HG03175 (cell line): ENCODE data around the gene KLHL17.

Source experiments
- ATAC-seq: cut with Tn5 transposase; IDR thresholded peaks from one replicate; pipeline ENCODE4 v1.9.1; 2021; ENCODE audit warnings: mild to moderate bottlenecking, moderate library complexity; ENCODE audit not compliant: unreplicated experiment

Gene KLHL17

DNA sequence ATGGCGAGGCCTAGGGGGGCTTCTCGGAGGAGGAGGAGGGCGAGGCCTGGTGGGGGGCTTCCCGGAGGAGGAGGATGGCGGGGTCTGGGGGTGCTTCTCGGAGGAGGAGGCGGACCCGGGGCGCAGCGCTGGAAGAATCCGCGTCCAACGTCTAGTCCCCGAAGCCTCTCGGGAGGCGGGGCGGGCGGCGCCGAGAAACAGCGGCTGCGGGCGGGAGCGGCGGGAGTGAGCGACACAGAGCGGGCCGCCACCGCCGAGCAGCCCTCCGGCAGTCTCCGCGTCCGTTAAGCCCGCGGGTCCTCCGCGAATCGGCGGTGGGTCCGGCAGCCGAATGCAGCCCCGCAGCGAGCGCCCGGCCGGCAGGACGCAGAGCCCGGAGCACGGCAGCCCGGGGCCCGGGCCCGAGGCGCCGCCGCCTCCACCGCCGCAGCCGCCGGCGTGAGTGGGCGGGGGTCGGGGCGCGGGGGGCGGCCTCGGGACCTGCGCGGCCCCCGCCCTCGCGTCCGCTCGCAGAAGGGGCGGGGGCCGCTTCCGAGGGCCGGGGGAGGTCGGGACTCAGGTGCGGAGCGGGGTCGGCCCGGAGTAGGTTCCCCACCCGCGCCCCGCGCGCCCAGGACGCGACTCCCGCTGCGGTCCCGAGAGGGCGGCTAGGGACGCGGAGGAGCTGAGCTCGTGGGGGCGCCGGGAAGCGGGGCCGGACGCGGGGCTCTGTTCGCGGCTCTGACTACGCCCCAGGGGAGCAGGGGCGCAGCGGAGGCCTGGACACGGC lies at the start of gene KLHL17:
KLHL17 (plus strand) TSS at position 222 of the 769 bp plus-strand sequence; CDS start at position 332, 110 bp downstream.
- no peak for ATAC-seq

GRCh38 chr1:910881-911721 lies 49.3 kb upstream of the KLHL17 start:
- ATAC-seq = no peak

- ATAC-seq = no peak
Measured at GRCh38 chr1:911875-912739, 48.3 kb upstream of the KLHL17 start.

DNA sequence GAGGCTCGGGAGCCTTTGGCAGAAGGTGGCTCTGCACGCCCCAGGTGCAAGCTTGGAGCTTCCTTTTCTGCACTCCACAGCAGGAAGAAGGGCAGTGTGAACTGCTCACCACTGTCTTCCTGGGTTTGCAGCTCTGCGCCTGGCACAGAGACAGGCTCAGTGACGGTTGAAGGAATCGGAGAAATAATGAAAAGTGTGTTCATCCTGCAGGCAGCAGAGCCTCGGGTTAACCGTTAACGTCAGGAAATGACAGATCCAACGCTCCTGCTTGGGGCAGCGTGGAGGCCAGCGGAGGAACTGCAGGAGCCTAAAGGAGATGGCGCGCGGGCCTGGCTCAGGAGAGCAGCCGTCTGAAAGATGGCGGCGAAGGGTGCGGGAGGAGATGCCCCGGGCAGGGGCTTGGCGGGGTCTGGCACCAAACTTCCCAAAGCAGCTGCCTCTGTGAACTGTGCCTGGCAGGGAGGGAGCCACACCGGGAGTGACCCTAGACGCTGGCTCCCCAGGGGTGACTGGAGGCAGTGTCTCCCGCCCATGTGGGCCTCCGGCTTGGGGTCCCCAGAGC lies 47.6 kb upstream of the KLHL17 start:
- ATAC-seq = no peak

DNA sequence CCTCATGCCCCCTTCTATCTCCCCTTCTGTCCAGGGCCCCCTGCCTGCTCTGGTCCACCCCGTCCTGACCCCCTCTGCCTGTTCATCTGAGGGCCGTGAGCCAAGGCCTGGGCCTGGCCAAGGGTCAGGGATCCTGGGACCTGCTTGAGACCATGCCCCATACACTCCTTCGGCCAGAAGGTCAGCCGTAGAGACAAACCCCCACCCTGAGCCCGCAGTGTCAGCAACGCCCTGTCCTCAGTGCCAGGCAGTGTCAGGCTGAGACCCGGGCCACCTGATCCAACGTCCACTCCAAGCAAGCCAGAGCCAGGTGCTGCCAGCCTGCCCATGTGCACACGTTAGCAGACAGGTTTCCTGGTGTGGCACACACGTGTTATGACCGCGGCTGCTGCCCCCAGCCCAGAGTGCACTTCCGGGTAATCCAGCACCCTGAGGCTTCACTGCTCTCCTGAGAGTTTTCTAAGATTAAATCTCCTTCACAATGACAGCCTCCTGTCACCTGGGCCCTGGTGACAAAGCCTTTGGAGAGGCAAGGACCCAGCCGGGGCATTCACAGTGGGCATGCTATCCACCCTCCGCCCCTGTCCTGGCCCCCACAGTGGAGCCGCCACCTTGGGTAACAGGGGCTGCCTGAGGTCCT lies 46.8 kb upstream of the KLHL17 start:
- no peak for ATAC-seq

DNA sequence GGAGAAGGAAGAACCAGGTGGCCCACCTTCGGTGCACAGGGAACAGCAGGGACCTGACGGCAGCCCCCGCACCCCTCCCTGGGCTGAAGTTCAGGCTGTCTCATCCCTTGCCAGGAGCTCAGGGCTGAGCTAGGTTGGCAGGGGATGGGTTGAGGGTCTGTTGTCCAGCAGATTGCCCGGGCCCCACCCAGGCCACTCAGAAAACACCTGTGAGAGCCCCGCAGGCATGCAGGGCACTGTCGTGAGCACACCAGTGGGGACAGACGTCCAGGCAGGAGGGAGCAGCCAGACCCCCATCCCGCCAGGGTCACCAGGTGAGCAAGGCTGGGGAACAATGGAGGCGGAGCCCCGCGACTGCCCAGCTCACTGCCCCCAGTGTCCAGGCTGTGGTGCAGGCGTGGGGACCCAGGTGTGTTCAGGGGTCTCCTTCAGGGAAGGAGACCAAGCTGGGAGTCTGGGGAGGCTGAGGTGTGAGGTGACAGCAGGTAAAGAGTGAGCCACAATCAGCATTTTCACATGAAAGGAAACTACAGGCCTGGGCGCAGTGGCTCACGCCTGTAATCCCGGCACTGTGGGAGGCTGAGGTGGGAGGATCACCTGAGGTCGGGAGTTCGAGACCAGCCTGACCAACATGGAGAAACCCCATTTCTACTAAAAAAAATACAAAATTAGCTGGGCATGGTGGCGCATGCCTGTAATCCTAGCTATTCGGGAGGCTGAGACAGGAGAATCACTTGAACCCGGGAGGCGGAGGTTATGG lies 46.1 kb upstream of the KLHL17 start:
- no peak for ATAC-seq

- ATAC-seq = no peak
Measured at GRCh38 chr1:914891-915280, 45.5 kb upstream of the KLHL17 start.

DNA sequence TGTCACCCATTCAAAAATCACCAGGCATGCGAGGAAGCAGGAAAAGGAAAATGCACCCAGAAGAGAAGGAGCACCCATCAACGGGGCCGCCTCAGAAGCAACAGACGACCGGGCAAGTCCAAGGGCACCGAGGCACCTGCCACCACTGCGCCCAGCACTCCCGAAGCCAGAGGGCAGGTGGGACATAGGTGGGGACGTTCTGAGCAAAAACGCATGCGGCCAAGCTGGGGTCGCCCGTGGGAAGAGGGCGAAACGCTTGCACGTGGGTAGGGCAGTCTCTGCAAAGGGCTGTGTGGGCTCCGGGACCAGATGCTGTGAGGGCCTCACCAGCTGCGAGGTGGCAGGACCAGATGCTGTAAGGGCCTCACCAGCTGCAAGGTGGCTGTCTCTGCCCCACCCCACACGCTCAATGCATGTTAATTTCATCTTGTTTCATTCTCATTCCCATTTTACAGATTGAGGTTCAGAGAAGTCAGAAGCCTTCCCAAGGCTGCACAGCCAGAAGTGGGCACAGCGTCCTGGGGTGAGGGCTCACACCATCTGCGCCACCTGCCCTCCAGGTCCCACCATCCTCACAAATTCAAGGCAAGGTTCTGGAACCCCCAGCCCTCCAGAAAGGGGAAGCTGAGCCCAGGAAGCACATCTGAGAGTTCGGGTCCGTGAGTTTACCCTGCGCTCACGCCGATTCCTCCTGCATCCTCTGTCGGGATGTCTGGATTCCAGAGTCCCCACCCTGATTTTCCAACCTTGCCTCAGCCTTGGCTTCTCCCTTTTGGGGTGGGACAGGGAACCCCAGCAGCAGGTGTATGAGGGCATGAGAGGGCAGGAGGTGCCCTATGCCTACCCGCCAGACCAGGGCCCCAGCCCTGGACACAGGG lies 44.9 kb upstream of the KLHL17 start:
- ATAC-seq = no peak

GRCh38 chr1:916173-917075 lies 44.0 kb upstream of the KLHL17 start:
- no peak for ATAC-seq

DNA sequence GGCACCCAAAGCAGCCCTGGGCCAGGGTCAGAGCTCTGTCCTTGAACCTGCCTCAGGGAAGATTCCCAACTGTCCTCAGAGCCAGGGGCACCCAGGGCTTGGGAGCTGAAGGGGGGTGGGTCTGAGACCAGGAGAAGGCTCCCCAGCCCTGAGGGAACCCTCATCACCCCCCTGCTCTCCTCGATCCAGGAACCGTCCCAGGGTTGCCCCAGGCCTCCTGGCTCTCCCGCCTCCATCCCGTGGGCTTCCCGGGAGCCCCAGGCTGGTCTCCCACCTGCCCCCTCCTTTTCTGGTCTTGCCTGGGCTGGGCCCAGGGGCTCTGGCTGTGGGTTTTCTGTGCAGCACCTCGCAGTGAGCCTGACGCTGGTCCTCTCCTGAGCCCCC lies 43.3 kb upstream of the KLHL17 start:
- no peak for ATAC-seq

DNA sequence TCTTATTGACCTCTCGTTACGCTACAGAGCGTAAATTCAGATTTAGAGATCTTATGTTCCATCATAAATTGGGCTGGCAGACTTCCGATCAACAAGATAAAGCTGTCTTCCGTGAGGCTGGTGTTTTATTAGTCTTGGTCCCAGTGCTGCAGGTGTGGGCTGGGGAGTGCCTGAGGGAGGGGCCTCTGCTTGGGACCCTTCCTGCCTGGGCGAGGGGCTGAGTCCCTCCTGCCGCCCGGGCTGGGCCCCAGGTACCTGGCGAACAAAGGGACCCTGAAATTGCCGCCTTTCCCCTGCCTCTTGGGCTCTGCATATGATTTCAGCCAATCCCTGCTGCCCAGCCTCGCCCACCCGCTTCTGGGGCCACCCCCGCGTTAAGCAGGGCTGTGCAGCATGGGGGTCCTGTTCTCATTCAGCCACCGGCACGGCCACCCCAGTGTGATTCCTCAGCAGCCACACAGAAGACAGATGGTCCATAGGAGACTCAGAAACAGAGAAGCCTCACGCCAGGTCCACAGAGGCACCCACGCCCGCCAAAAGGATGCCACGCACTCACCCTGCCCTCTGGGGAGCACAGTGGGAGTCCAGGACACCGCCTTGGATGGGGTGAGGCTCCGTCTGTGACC lies 42.8 kb upstream of the KLHL17 start:
- ATAC-seq = no peak

GRCh38 chr1:918353-918752 lies 42.0 kb upstream of the KLHL17 start:
- no peak for ATAC-seq

GRCh38 chr1:918843-919242 lies 41.5 kb upstream of the KLHL17 start:
- no peak for ATAC-seq

- ATAC-seq = no peak
Measured at GRCh38 chr1:919271-919872, 41.0 kb upstream of the KLHL17 start.

GRCh38 chr1:920010-920409 lies 40.4 kb upstream of the KLHL17 start:
- no peak for ATAC-seq

DNA sequence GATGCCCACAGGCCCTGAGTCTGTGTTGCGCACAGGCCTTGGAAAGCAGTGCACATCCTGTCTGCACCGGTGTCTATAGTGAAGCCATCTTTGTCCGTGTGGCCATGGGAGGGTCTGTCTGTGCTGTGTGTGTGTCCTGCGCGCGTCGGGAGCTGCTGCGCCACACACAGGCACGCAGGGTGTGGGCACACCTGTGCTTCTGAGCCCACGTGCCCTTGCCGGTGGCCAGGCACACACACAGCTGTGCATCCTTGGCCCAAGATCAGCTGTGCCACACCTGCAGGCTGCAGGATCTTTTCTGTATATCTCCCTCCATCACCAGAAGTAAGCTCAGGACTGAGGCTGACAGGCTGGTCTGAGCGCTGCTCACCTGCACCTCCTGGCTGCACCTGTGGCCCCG lies 39.9 kb upstream of the KLHL17 start:
- no peak for ATAC-seq
